GM21381 (cell line): ENCODE measurements around the gene LGMN.
"Not testable (repeated sequence)": the region's sequence is repeated elsewhere in the genome, so short reads cannot be mapped to it uniquely, and the experiment has no call there.

Experiments used
- ATAC-seq: cut with Tn5 transposase; IDR thresholded peaks from one replicate; pipeline ENCODE4 v1.9.1; 2021; ENCODE audit warnings: mild to moderate bottlenecking, moderate library complexity; ENCODE audit not compliant: unreplicated experiment

The LGMN gene

GRCh38 chr14:92748259-92749016 lies at the start of gene LGMN:
TSS of gene LGMN (minus strand) at chr14:92748627. CDS start at chr14:92732786, 15,841 bp downstream.
- ATAC-seq: peak; percentile 69

GRCh38 chr14:92794961-92795360 lies 46.5 kb upstream of the LGMN start:
- ATAC-seq: no peak

DNA sequence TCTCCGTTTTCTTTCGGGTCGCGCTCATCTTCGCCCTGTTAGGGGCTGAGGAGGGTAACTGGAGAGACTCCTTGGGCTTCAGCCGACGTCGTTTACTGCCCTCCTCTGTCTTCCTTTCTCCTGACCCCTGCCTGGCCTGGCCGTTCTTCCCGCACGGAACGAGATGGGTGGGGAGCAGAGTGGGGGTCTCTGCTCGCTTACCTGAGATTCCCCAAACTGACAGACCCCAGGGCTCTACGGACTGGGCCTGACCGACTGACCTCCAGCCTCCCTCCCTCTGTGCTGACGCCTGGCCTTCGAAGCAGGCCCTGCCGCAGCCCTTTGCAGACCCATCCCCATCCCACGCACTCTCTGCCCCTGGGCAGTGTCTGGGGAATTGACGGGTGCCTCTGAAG lies 46.1 kb upstream of the LGMN start:
- ATAC-seq: no peak

- ATAC-seq: peak; percentile 95
These were observed 45.5 kb upstream of the LGMN start, which contains the start of gene GOLGA5 for GRCh38 chr14:92793709-92794546. TSS of gene GOLGA5 (plus strand) at chr14:92794305. CDS start at chr14:92797438, 3,133 bp downstream.

DNA sequence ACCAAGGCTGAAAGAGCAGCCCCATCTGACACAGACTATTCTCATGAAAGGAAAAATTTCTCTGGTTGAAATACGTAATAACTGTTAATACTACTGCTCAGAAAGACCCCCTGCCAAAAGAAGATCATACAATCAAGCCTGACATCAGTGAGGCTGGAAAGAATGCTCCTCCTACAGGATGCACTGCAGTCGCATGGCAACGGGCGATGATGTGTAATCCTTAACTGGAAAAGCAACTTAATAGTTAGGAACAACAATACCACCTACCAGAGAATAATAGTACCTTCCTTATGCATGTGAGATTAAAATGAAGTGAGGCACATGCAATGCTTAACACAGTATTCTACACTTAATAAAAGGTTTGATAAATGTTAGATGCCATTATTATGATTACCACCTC lies 44.5 kb upstream of the LGMN start:
- no peak for ATAC-seq

DNA sequence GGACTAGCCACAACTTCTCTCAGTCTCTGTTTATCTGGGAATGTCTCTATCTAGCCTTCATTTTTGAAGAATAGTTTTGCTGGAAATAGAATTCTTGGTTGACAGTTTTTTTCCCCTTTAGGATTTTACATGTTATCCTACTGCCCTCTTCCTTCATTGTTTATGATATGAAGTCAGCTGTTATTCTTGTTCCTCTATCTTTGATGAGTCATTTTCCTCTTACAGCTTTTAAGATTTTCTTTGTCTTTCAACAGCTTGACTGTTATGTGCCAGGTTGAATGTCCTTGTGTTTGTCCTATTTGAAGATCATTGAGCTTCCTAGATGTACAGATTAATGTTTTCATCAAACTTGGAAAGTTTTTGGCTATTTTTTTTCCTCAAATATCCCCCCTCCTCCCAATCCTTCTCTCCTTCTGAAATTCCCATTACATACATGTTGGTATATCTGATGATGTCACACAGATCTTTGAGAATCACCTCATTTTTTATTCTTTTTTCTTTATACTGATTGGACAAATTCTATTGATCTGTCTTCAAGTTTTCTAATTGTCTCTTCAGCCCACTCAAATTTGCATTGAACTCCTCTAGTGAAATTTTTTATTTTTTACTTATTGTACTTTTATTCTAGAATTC lies 41.1 kb upstream of the LGMN start:
- ATAC-seq: no peak

GRCh38 chr14:92787554-92787953 lies 39.1 kb upstream of the LGMN start:
- ATAC-seq: no peak

DNA sequence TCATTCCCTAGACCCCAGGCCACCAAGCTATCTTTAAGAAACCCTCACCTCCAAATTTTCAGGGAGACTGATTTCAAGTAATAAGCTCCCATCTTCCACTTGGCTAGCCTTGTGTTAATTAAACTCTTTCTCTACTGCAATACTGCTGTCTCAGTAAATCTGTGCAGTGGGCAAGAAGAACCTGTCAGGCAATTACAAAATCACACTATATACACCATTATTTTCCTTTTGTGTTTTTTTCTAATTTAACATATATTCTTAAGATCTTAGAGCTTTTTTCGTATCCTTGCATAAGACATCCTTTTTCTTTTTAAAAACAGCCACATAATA lies 38.0 kb upstream of the LGMN start:
- ATAC-seq: no peak

- no peak for ATAC-seq
These were observed 37.4 kb upstream of the LGMN start for GRCh38 chr14:92785667-92786426.

DNA sequence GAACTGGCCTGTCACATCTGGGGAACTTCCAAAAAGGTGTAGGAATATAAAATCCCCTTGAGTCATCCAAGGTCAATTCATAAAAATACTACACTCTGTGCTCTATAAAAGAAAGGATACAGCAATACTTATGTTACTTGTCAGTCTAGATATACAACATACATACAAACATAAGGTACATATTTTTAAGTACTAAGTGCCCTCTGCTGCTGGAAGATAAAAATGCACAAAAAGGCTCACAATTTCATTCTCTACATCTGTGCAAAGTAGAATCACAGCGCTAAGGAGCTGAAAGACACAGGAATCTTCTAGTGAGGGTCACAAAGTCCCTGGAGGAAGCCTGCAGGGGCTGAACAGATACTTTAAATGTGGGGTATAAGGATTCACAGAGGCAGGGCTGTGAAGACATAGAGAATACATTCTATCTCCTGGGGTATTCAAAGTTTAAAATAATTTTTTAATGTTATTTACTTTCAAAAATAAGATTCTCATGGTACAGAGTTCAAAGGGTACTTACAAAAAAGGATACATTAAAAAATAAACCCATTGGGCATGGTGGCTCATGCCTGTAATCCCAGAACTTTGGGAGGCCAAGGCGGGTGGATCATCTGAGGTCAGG lies 35.5 kb upstream of the LGMN start:
- no peak for ATAC-seq

DNA sequence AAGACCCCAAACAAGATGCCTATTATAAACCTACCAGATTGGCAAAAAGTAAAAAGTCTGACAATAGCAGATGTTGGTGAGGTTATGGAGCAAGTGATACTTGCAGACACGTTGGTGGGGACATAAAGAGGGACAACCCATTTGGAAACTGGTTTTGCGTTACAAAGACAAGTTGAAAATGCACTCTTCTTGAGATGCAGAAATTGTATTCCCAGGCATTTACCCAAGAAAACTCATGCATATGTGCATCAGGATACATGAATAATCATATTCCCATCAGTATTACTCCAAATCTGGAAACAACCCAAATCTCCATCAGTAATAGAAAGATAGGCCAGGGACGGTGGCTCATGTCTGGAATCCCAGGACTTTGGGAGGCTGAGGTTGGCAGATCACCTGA lies 32.9 kb upstream of the LGMN start:
- ATAC-seq: no peak

DNA sequence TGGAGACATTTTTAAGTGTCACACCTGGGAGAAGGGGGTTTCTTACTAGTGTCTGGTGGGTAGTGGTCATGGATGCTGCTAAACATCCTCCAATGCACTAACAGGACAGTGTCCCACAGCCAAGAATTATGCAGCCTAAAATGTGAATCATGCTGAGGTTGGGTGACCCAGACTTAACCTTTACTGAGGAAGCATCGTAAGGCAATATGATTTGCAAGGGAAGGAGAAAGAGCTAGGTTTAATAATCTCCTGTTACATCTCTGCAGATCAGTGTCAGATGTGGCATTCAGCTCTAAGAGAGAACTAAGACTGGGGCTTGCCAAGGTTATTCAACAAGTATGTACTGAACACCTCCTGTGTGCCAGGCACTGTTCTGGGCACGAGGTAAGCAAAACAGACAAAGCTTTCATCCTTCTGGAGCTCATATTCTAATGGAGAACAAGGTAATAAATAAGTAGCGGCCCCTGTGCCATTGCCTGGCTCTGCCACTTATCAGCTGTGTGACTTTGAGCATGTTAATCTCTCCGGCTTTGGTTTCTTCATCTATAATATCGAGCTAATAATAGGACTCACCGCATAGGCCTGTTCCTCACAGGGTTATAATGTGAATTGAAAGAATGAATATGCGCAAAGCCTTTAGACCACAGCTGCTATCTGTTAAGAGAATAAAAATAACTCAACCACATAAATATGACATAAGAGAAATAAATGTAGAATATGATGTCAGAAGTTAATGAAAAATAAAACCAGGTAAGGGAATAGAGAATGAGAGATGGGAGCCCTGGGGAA lies 32.2 kb upstream of the LGMN start:
- ATAC-seq: no peak

DNA sequence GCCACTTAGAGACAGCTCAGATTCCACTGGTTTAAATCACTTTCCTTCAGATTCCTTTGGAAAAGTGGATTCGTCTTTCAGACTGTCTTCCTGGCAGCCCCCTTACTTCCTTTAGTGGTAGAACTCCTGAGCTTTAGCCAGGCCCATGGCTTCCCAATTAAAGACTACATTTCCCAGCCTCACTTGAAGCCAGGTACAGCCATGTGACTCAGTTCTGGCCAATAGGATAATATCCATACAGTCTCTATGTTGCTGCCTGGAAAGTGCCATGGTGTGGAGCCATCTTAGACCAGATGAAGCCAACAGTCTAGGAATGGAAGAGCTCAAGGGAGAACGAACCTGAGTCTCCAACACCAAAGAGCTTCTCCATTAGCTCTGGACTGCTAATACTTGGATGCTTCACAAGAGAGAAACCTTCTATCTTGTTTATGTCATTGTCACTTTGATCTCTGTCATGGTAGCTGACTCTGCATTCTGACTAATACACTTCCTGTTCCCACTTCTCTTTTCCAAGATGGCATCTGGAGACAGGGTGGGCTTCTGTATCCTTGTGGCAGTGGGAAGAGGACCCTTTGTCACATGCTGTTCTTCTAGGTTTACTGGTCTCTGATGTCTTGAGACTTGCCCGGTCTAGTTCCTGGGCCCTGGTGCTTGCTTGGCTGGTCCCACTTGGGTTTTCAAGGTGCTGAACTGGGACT lies 30.6 kb upstream of the LGMN start:
- not testable (repeated sequence) for ATAC-seq

- peak; percentile 92 for ATAC-seq
These were observed 26.9 kb upstream of the LGMN start for GRCh38 chr14:92775292-92775691.

DNA sequence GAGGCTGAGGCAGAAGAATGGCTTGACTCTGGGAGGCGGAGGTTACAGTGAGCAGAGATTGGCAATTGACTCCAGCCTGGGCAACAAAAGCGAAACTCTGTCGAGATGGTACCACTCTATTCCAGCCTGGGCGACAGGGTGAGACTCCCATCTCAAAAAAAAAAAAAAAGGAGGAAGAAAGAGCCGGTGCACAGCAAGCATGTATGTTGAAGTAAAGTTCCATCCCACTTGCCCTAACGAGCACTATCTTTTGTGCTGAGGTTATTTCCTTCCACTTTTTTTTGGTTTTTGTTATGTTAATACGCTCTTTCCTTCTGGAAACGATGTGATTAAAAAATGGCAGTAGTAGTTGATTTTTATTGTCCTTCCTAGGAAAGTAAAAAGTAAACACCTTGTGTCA lies 26.1 kb upstream of the LGMN start:
- no peak for ATAC-seq

- ATAC-seq: no peak
These were observed 22.1 kb upstream of the LGMN start for GRCh38 chr14:92770484-92770883.

DNA sequence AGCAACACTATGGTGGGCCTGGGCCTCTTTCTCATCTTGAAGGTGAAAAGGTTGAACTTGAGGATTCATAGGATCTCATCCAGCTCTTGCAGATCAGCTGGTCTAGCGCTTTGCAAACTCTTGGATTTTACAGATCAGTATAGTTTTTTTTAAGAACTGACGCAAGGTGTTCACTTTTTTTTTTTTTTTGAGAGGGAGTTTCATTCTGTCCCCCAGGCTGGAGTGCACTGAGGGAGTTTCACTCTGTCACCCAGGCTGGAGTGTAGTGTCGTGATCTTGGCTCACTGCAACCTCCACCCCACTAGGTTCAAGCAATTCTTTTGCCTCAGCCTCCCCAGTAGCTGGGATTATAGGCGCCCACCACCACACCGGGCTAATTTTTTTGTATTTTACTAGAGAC lies 20.4 kb upstream of the LGMN start:
- ATAC-seq: no peak

DNA sequence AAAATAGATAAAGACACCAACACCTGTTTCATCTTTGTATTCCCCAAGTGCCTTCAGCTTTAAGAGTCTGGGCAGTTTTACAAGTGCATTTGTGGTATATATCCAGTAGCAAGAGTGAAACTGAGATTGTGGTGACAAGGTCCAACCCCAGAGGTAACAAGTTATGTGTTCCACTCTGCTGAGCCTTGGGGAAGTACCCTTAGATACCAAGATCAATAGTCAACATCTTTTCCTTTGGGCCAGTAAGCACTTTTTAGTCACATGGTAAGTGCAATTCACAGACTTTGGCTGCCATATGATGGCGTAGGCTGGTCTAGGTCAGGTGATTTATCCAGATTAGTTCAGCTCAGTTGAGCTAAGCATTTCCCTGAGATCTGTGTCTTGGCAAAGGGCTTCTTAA lies 19.8 kb upstream of the LGMN start:
- ATAC-seq: peak; percentile 90
